Fibroblast of lung (primary cell): Measurements from ENCODE around the gene NABP1.

Source experiments
- EZH2 ChIP-seq: IDR thresholded peaks from 2 replicates; pipeline ENCODE4 v1.5.1; 2012; ENCODE audit warnings: low read length, control low read depth, mild to moderate bottlenecking; ENCODE audit errors: missing control alignments
- TF ChIP-seq, protein P1 (sequence below), 2 donors: IDR thresholded peaks in 1 of 2; conservative IDR thresholded peaks in 1 of 2; 1 replicate in 1 of 2; 2 replicates in 1 of 2; pipeline ENCODE4 v1.5.1; 2011 to 2012; ENCODE audit warnings: low read length in 2 of 2, control low read depth in 1 of 2, inconsistent platforms in 1 of 2, low read depth in 1 of 2, mild to moderate bottlenecking in 1 of 2

DNA sequence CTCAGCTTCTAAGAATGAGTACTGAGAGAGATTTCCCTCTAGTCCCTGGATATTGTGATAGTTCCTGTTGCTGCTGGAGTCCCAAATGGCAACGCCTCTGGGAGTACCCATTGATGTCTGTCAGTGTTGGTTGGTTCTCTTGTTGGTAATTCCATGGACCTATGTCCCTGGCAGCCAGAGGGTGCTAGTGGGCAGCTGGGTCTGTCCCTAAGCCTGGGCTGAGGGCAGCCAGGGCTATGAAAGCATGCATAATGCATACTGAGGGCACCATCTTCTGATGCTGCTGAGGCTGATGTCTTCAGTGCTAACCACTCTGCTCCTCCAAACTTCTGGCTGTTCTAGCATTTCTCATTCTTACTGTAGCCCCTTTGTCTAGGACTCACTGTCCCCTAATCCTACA lies 35.9 kb downstream of the NABP1 start:
- TF ChIP-seq, protein P1, sequence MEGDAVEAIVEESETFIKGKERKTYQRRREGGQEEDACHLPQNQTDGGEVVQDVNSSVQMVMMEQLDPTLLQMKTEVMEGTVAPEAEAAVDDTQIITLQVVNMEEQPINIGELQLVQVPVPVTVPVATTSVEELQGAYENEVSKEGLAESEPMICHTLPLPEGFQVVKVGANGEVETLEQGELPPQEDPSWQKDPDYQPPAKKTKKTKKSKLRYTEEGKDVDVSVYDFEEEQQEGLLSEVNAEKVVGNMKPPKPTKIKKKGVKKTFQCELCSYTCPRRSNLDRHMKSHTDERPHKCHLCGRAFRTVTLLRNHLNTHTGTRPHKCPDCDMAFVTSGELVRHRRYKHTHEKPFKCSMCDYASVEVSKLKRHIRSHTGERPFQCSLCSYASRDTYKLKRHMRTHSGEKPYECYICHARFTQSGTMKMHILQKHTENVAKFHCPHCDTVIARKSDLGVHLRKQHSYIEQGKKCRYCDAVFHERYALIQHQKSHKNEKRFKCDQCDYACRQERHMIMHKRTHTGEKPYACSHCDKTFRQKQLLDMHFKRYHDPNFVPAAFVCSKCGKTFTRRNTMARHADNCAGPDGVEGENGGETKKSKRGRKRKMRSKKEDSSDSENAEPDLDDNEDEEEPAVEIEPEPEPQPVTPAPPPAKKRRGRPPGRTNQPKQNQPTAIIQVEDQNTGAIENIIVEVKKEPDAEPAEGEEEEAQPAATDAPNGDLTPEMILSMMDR (conservative IDR thresholded peaks at IDR 0.05 in 1 of 2, IDR thresholded peaks at IDR 0.05 in 1 of 2; ENCODE audit: low read depth in 1 of 2, low read length in 2 of 2) = no peak
- no peak for TF ChIP-seq EZH2
